IPS-NIHi7 (cell line): ENCODE results near the gene ERCC6L.
A peak's percentile ranks its signal among the peaks of the same experiment; 100 is the strongest.

Experiments used
- DNase-seq: peaks from one replicate; pipeline ENCODE4 v3.0.0; 2012; ENCODE audit warnings: mixed read lengths; ENCODE audit errors: extremely low spot score

ERCC6L gene

DNA sequence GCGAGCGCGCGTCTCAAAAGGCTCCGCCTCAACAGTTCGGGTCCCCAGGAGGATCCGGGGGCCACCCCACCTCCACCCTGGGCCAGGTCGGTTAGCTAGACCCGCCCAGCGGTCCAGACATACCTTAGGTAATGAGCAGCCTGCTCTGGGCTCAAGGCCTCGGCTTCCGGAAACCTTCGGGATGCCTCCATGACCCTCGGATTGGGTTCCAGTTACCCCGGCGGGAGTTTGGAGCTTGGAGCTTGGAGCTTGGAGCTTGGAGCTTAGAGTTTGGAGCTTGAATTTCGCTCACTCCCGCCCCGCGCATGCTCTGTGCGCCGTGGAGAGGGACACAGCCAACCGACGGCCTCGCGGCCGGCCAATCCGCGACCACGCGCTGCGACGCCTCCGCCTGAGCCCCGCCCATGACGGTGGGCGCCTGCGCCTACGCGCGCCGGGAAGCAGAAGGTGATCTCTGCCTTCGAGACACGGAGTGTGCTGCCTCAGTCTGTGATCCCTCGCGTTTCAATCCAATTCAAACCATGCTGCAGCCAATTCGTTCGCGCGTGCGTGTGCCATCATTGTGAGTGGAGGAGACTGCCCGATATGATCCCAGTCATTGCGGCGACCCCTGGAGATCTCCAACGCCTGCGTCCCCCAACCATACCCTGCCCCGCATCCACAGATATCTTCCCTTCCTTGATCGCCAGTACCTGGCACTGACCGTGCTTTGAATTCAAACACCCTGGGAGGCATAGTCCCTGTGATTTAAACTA lies at the start of gene ERCC6L:
TSS of gene ERCC6L (minus strand) at position 307 of the 755 bp plus-strand sequence. CDS start at position 191, 116 bp downstream.
- peak; percentile 93 for DNase-seq

GRCh38 chrX:72282302-72282701 lies 43.5 kb upstream of the ERCC6L start:
- no peak for DNase-seq

- DNase-seq, result no peak
Measured at GRCh38 chrX:72280321-72280845, 41.6 kb upstream of the ERCC6L start.

DNA sequence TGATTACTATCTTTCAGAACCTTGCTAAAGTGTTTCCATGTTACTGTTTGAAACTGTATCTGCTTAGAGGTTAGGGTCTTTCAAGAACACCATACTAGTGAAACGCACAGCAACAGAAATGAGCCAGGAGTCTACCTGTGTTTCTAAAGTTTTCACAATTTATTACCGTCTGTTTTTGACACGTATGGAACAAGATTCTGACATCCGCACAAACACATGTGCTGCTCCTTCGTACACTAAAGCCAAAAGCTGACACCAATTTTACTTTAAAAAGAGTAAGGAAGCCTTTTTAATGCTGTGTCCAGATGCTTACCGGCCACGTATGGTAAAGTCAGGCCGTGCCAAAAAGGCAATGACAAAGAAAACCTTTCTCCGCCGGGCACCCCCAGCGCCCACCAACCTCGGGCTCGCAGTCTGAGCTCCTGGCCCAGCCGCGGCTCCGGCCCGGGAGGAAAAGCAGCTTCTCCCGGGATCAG lies 37.7 kb upstream of the ERCC6L start:
- DNase-seq, result no peak

GRCh38 chrX:72274526-72274925 lies 35.7 kb upstream of the ERCC6L start:
- DNase-seq, result no peak

DNA sequence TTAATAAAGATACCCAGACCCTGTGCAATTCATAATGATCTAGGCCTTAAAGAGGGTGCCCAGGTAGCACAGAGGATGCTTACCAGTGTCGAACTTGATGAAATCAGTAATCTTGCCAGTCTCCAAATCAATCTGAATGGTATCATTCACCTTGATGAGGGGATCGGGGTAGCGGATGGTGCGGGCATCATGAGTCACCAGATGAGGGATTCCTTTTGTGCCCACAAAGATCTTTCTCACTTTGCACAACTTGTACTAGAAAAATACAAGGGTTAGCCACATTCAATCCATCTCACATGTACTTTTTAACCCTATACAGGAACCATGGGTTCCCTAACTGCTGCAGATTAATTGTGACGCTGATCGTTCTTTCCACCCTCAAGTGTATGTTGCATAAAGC lies 34.9 kb upstream of the ERCC6L start:
- DNase-seq, result no peak

DNA sequence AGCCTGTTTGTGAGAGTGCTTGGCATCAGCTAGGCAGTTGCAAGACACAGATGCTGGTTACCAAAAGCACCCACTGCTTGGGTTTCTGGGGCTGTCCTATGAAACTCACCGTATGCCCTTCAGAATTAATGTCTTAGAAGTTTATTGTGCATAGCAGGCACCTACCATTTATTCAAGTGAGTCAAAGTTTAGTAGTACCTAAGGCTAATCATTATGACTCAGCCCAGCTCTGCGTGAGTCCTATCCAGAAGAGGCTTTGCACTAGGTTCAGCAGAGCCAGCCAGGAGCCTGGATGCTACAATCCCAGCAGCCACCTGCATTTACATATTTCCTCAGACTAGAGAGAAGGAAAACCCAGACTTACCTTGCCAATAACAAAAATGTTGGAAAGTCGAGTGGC lies 34.0 kb upstream of the ERCC6L start:
- no peak for DNase-seq

- no peak for DNase-seq
Measured at GRCh38 chrX:72271812-72272211, 33.0 kb upstream of the ERCC6L start.

DNA sequence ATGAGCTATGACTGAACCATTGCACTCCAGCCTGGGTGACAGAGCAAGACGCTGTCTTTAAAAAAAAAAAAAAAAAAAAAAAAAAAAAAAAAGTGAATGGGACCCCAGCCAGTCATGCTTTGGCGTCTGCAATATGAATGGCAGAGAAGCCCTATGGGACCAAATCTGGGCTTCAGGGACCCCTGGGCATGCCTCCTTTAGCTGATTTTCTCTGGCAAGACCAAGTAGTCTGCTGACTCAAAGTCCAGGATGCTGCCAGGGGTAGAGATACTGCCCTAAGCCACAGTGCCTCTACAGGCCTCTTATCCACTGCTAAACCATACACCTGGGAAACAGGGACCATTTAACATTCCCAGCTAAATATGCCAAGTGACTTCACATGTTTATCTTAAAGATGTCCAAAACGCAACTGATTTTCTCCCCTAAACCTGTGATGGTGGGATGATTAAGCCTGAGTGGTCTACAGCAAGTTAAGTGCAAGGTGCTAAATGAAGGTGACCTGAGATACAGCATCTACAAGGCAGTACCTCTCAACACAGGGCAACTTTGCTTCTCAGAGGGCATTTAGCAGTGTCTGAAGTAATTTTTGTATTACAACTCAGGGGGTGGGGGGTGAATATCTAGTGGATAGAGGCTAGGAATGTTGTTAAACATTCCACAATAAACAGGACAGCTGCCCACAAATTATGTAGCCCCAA lies 32.4 kb upstream of the ERCC6L start:
- DNase-seq, result no peak

DNA sequence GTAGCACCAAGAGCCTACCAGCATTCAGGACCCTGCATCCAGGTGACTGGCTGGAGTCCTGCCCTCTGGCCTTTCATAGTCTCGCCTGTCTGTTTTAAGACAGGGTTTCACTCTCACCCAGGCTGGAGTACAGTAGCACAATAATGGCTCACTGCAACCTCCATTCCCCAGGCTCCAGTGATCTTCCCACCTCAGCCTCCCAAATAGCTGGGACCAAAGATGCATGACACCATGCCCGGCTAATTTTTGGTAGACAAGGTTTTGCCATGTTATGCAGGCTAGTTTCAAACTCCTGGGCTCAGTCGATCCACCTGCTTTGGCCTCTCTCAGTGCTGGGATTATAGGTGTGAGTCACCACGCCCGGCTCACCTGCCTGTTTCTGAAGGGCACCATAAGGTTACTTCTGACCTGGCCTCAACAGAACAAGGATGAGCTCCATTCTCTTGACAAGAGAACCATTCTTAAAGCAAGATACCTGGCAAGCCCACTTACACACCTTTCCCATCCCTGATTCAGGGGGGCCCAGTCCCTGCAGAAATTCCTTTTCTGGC lies 31.6 kb upstream of the ERCC6L start:
- no peak for DNase-seq

- no peak for DNase-seq
Measured at GRCh38 chrX:72269671-72270251, 30.9 kb upstream of the ERCC6L start.

DNA sequence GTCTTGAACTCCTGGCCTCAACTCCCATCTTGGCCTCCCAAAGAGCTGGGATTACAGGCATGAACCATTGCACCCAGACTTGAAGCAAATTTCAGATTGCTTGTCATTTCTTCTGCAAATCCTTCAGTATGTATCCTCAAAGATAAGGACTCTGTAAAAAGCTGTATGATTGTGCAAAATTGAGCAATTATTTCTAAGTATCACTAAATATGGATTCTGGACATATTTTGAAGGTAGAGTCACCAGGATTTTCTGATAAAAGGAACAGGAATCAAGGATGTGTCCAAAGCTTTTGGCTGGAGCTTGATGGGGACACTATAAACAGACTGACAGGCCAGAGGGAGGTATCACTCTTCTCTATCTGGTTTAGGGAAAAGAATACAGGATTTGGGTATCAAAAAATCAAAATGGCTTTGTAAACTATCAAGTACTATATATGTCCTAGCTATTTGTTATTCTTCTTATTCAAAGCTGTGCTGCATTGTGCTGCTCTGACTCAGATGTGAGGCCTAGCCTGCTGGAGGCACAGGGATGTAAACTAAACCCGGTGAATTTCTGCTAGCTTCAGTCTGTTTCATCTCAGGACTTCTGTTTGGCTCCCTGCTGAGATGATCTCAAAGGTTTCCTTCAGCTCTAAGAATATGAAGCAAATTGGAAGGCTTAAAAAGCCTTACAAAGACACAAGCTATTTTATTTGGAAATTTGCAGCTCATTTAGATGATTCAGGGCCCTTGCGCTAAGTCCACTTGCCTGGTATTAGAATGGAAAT lies 30.0 kb upstream of the ERCC6L start:
- DNase-seq, result no peak

- no peak for DNase-seq
Measured at GRCh38 chrX:72265263-72265662, 26.4 kb upstream of the ERCC6L start.

GRCh38 chrX:72262077-72262476 lies 23.2 kb upstream of the ERCC6L start:
- no peak for DNase-seq

- DNase-seq, result no peak
Measured at GRCh38 chrX:72260448-72260847, 21.6 kb upstream of the ERCC6L start.

DNA sequence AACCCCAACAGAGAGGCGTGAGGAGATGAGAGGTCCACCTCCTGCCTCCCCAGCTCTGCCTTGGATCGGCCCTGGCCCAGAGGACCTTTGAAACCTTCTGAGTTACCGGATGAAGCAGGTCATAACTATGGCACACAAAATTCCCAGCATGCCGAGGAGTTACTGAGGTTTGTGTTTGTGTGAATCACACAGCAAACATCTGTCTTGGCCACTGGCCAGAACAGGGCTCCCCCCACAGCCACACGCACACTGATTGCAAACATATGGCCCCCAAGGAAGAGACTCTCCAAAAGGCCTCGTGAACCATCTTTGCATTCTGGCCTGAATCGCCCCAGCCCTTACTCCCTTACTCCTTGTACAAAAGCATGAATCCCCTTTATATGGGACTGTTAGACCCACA lies 19.3 kb upstream of the ERCC6L start:
- no peak for DNase-seq

- DNase-seq, result no peak
Measured at GRCh38 chrX:72255864-72256263, 17.0 kb upstream of the ERCC6L start.

DNA sequence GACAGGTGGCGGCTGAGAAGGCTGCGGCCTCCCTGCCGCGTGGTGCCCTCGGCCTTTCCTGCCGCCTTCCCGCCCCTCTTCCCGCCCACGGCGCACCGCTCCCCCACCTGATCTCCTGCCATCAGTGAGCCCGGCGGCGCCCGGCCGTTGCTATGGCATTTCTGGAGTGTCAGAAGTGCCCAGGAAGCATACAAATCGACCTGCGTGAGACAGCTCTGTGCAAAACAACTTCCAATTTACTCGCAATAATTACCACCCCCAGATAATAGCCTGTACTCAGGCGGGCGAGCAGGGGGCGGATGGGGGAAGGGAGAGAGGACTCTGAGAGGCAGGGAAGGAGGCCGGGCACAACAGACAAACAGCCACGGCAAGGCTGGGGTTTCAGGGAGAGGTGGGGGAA lies 16.6 kb upstream of the ERCC6L start:
- DNase-seq, result peak; percentile 35

DNA sequence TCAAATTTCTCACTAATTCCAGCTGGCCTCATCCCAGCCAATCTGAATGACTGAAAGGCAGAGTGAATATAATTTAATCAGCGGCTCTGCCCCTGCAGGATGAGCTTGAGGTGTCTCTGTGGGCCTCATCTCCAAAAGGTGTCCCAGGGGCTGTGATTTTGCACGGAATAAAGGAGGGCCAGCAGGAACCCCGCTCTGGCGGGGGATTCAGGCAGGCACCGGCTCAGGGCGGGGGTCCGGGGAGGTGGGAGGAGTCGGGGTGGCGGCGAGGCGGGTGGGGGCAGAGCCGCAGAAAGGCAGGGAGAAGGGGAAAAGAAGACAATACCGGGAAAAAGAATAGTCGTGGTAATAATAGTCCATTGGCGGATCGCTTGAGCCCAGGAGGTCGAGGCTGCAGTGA lies 16.0 kb upstream of the ERCC6L start:
- peak; percentile 35 for DNase-seq

DNA sequence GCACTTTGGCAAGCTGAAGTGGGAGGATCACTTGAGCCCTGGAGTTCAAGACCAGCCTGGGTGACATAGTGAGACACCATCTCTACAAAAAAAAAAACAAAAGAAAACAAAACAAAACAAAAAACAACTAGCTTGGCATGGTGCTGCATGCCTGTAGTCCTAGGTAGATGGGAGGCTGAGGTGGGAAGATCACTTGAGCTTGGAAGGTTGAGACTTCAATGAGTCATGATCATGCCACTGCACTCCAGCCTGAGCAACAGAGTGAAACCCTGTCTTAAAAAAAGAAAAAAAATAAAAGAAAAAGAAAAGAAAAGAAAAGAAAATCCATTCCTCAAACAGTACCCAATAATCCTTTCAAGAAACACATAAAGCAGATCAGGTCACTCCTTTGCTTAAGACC lies 14.9 kb upstream of the ERCC6L start:
- DNase-seq, result no peak

- no peak for DNase-seq
Measured at GRCh38 chrX:72247206-72247942, 8.5 kb upstream of the ERCC6L start.
